DOHH2 (cell line): Measurements from ENCODE around the gene MPPED1.

ENCODE experiments used
- EZH2phosphoT487 ChIP-seq: fragments of 200-600 bp; sonication (generic); IDR thresholded peaks from 2 replicates; pipeline ENCODE4 v1.6.1; 2017; ENCODE audit warnings: borderline replicate concordance, mild to moderate bottlenecking, antibody characterized with exemption, low read length, moderate library complexity, mixed read lengths
- TF ChIP-seq, protein P1 (sequence below): fragments of 200-600 bp; sonication (generic); IDR thresholded peaks from one replicate; pipeline ENCODE4 v1.5.1; 2014; ENCODE audit warnings: antibody characterized with exemption, mild to moderate bottlenecking, low read depth, low read length; ENCODE audit not compliant: poor library complexity, severe bottlenecking

DNA sequence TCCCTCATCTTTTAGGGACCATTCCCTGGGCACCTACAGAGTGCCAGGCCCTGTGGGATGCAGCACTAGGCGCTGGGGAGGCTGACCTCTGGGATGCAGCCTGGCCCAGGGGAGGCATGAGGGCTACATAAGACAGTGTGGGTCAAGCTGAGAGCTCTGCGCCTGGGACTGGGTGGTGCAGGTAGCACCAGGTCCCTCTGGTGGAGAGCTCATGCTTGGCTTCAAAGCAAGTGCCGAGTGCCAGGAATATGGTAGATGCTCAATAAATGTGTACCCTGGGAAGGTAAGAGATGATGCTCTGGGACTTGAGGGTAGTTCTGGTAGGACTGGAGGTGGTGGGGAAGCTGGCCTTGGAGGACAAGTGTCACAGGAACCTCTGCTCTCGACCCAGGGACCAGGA is 2.0 kb upstream of the MPPED1 start:
- TF ChIP-seq, protein P1, sequence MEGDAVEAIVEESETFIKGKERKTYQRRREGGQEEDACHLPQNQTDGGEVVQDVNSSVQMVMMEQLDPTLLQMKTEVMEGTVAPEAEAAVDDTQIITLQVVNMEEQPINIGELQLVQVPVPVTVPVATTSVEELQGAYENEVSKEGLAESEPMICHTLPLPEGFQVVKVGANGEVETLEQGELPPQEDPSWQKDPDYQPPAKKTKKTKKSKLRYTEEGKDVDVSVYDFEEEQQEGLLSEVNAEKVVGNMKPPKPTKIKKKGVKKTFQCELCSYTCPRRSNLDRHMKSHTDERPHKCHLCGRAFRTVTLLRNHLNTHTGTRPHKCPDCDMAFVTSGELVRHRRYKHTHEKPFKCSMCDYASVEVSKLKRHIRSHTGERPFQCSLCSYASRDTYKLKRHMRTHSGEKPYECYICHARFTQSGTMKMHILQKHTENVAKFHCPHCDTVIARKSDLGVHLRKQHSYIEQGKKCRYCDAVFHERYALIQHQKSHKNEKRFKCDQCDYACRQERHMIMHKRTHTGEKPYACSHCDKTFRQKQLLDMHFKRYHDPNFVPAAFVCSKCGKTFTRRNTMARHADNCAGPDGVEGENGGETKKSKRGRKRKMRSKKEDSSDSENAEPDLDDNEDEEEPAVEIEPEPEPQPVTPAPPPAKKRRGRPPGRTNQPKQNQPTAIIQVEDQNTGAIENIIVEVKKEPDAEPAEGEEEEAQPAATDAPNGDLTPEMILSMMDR, result no peak
- no peak for TF ChIP-seq EZH2phosphoT487
